CD4-positive, alpha-beta T cell treated with Interleukin-6 at 100 ng/mL for 8 hours (primary cell): Measurements from ENCODE around the gene ZNF724.

Experiments used
- DNase-seq: peaks from one replicate; pipeline ENCODE4 v3.0.0-alpha.2; 2020; ENCODE audit warnings: mixed read lengths, low spot score

Gene ZNF724

GRCh38 chr19:23241419-23241818 is 8.8 kb downstream of the ZNF724 start:
- DNase-seq: no peak

GRCh38 chr19:23222998-23223652 is 27.1 kb downstream of the ZNF724 start:
- DNase-seq: no peak

- DNase-seq: no peak
Measured at GRCh38 chr19:23203841-23204344, 46.3 kb downstream of the ZNF724 start.

GRCh38 chr19:23190341-23190740 is 59.9 kb downstream of the ZNF724 start:
- no peak for DNase-seq

GRCh38 chr19:23183251-23183650 is 66.9 kb downstream of the ZNF724 start:
- no peak for DNase-seq
